NCI-H1092 (cell line): ENCODE measurements around the gene CFAP100.

Source experiments
- DNase-seq: peaks from one replicate; lab custom pipeline; 2025; lab: John Stamatoyannopoulos, UW

Gene CFAP100

GRCh38 chr3:126402666-126403302, 8.1 kb downstream of the CFAP100 start:
- no peak for DNase-seq

GRCh38 chr3:126406389-126407296, 11.9 kb downstream of the CFAP100 start:
- no peak for DNase-seq

GRCh38 chr3:126407412-126408044, 12.8 kb downstream of the CFAP100 start:
- DNase-seq, result no peak

GRCh38 chr3:126408099-126408498, 13.4 kb downstream of the CFAP100 start:
- no peak for DNase-seq

GRCh38 chr3:126412841-126413692, 18.4 kb downstream of the CFAP100 start:
- no peak for DNase-seq

- DNase-seq, result no peak
These were observed 19.0 kb downstream of the CFAP100 start for GRCh38 chr3:126413693-126414080.

- DNase-seq, result no peak
These were observed 19.7 kb downstream of the CFAP100 start for GRCh38 chr3:126414406-126414805.

- DNase-seq, result no peak
These were observed 20.4 kb downstream of the CFAP100 start for GRCh38 chr3:126414961-126415660.

- DNase-seq, result no peak
These were observed 21.2 kb downstream of the CFAP100 start for GRCh38 chr3:126415661-126416591.

- no peak for DNase-seq
These were observed 22.2 kb downstream of the CFAP100 start for GRCh38 chr3:126416943-126417342.

- no peak for DNase-seq
These were observed 22.8 kb downstream of the CFAP100 start for GRCh38 chr3:126417515-126417914.

- no peak for DNase-seq
These were observed 23.3 kb downstream of the CFAP100 start for GRCh38 chr3:126417981-126418530.

- DNase-seq, result no peak
These were observed 24.0 kb downstream of the CFAP100 start for GRCh38 chr3:126418661-126419131.

GRCh38 chr3:126419151-126419703, 24.5 kb downstream of the CFAP100 start:
- no peak for DNase-seq

- DNase-seq, result no peak
These were observed 25.4 kb downstream of the CFAP100 start for GRCh38 chr3:126419886-126420786.

- no peak for DNase-seq
These were observed 26.9 kb downstream of the CFAP100 start for GRCh38 chr3:126421573-126422119.

GRCh38 chr3:126422121-126422520, 27.4 kb downstream of the CFAP100 start:
- no peak for DNase-seq

- no peak for DNase-seq
These were observed 27.9 kb downstream of the CFAP100 start for GRCh38 chr3:126422571-126423091.
